ENCODE data around the gene LRRN1. TPM values are rescaled to one million over a fixed set of nuclear protein-coding genes. Genes with fewer than 3 reads are reported as not detected.

Gene LRRN1
- total RNA-seq (1 to 10 TPM in 1 of 9 donors, under 1 TPM in 6, not detected in 2; 0.11 to 3.0 (median 0.22) TPM), polyA plus RNA-seq (under 1 TPM in 1 of 2 donors, not detected in 1; 0.07 TPM)
- long read RNA-seq, donor 1, partial matches to known transcripts = 0 of 1 reads
- long read RNA-seq, donor 1, other reads (novel, unspliced or antisense) = 1 of 1 reads
- long read RNA-seq, donor 2 = 0 reads
- long read RNA-seq, donor 3 = 0 reads

DNA sequence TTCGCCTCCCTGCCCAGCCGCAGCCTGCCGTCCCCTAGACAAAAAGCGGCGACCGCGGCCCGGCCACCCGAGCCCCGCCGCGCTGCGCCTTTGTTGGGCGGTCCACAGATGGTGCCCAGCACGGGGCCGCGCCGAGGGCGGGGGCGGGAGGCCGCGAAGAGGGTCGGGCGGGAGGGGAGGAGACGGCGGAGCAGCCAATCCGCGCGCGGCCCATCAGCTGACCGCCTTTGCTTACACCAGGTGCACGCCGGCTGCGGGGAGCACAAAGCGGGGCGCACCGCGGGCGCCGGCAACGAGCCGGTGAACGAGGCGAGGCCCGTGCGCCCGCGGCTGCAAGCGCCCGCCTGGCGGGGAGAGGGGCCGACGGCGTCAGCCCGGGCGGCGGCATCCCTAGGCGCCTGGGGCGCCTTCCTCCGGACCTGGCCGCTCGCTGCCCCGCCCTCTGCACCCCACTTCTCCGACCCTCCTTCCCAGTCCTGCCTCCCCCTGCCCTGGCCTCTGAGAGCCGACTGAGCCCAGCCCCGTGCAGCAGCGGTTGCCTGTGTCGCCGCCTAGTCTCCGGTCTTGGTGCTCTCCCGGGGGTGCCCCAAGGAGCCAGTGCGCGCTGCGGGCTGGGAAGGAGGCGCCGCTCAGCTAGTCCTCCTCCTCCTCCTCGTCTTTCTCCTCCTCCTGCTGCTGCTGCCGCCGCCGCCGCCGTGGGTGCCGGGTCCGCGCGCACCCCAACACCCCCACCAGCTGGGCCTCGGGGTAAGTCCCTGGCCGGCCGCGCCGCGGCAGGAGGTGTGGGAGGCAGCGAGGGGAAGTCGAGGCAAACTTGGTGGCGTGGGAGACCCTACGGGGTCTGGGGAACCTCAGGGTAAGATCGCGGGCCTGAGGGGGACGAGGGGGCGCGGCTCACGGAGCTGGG is at the start of gene LRRN1:
TSS of gene LRRN1 (plus strand) at position 259 of the 907 bp plus-strand sequence. CDS start 45,211 bp downstream, outside the sequence.
- H3K27ac ChIP-seq = no peak within 1 kb of the TSS
- no peaks in the 10 kb centered on the region for H3K36me3 ChIP-seq
- peaks cover 0 to 29% (median 8%) of the 10 kb centered on the region in 12 donors for H3K4me1 ChIP-seq
- ATAC-seq (peak in 3 of 4 donors; percentile 72 to 86 (median 82)), DNase-seq (peak; percentile 23 to 65 (median 48))
- TF ChIP-seq POLR2A (IDR thresholded peaks at IDR 0.05) = no peak
- TF ChIP-seq, protein P1, sequence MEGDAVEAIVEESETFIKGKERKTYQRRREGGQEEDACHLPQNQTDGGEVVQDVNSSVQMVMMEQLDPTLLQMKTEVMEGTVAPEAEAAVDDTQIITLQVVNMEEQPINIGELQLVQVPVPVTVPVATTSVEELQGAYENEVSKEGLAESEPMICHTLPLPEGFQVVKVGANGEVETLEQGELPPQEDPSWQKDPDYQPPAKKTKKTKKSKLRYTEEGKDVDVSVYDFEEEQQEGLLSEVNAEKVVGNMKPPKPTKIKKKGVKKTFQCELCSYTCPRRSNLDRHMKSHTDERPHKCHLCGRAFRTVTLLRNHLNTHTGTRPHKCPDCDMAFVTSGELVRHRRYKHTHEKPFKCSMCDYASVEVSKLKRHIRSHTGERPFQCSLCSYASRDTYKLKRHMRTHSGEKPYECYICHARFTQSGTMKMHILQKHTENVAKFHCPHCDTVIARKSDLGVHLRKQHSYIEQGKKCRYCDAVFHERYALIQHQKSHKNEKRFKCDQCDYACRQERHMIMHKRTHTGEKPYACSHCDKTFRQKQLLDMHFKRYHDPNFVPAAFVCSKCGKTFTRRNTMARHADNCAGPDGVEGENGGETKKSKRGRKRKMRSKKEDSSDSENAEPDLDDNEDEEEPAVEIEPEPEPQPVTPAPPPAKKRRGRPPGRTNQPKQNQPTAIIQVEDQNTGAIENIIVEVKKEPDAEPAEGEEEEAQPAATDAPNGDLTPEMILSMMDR (IDR thresholded peaks at IDR 0.05) = no peak
- peak within 1 kb of the TSS; percentile 22 to 61 (median 52) for H3K4me3 ChIP-seq
- peaks cover 0 to 51% (median 31%) of the 10 kb centered on the region in 9 donors for H3K27me3 ChIP-seq
- 0 to 1% (median 1%) methylated on average over 45 to 102 of the region's 102 CpGs for WGBS, 4 donors
- H3K9me3 ChIP-seq = no peaks in the 10 kb centered on the region
- intact Hi-C loops (cut with DNase I) = no loop called here

DNA sequence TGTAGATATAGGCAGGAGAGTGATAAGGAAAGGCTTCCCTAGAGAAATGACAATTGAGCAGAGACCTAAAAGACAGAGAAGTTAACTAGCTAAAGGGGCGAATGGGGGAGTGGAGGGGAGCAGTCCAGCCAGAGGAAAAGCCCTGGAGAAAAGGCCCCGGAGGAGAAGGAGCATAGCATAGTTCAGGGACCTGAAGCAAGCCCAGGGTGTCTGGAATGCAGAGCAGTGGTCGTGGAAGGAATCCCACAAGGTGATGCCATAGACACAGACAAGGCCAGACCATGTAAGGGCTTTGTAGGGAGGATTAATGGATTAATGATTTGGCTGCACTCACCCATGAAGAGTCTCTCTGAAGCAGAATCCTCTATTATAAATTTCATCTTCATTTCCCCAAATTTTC is 45.8 kb upstream of the LRRN1 start:
- no peaks in the 10 kb centered on the region for H3K36me3 ChIP-seq
- intact Hi-C loops (cut with DNase I) = no loop called here
- H3K4me1 ChIP-seq = no peaks in the 10 kb centered on the region
- ATAC-seq (no peak), DNase-seq (no peak)
- H3K27ac ChIP-seq = no peak overlapping the region
- H3K9me3 ChIP-seq = no peaks in the 10 kb centered on the region
- H3K27me3 ChIP-seq = no peaks in the 10 kb centered on the region
- no peak overlapping the region for H3K4me3 ChIP-seq
- WGBS, 4 donors = 53 to 58% (median 58%) methylated on average over 3 of the region's 3 CpGs
- TF ChIP-seq, protein P1 (IDR thresholded peaks at IDR 0.05) = no peak
- no peak for TF ChIP-seq POLR2A (IDR thresholded peaks at IDR 0.05)

DNA sequence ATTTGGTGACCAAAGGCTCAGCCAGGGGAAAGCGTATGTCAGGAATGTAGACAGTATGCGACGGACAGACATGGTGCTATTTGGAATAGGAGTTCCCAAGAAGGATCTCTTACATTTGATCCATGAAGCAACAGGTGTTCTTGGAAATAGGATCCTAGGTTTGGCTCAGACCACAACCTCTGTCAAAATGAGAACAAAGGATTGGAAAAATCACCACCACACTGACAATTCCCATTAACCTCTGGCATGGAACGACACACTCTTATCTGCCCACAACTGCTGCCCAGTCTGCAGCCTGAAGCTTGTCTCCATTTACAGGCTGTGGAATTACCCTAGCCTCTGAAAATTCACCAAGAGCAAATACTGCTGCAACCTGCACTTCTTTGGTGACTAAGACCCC is 33.6 kb upstream of the LRRN1 start:
- intact Hi-C loops (cut with DNase I) = no loop called here
- 77 to 92% (median 85%) methylated on average over 4 of the region's 4 CpGs for WGBS, 4 donors
- no peaks in the 10 kb centered on the region for H3K9me3 ChIP-seq
- no peaks in the 10 kb centered on the region for H3K27me3 ChIP-seq
- no peaks in the 10 kb centered on the region for H3K4me1 ChIP-seq
- DNase-seq (no peak), ATAC-seq (no peak)
- no peak overlapping the region for H3K27ac ChIP-seq
- no peaks in the 10 kb centered on the region for H3K36me3 ChIP-seq
- TF ChIP-seq POLR2A (IDR thresholded peaks at IDR 0.05) = no peak
- TF ChIP-seq, protein P1 (IDR thresholded peaks at IDR 0.05) = no peak
- H3K4me3 ChIP-seq = no peak overlapping the region

DNA sequence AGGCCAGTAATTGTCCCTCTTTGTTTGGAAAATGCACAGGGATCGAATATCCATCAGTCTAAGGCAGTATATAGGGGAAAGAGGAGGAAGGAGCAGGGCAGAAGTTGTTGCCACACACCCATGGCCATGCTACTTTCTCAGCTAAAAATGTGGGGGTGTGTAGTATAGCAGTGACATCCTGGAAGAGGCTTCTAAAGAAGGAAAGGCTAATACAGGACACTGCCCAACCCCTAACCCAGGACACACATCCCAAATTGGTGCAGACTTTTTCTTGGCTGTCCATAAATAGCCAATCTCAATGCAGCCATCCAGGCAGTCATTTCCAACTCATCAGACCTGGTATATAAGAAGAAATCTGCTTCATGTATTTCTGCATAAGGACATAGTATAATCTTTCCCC is 33.1 kb upstream of the LRRN1 start:
- H3K27ac ChIP-seq = no peak overlapping the region
- peaks cover 0 to under 1% (median 0%) of the 10 kb centered on the region in 12 donors for H3K4me1 ChIP-seq
- H3K36me3 ChIP-seq = no peaks in the 10 kb centered on the region
- ATAC-seq (no peak), DNase-seq (no peak)
- no peaks in the 10 kb centered on the region for H3K27me3 ChIP-seq
- H3K4me3 ChIP-seq = no peak overlapping the region
- TF ChIP-seq POLR2A (IDR thresholded peaks at IDR 0.05) = no peak
- TF ChIP-seq, protein P1 (IDR thresholded peaks at IDR 0.05) = no peak
- 50 to 71% (median 57%) methylated on average over 1 of the region's 1 CpG for WGBS, 4 donors
- intact Hi-C loops (cut with DNase I) = no loop called here
- no peaks in the 10 kb centered on the region for H3K9me3 ChIP-seq

All from heart left ventricle (tissue), 16 donors.